Psoas muscle (tissue), 8 donors: Measurements from ENCODE around the gene MARCHF6. TPM values are rescaled to one million over a fixed set of nuclear protein-coding genes. Genes with fewer than 3 reads are reported as not detected.
"Not testable (repeated sequence)": the region's sequence is repeated elsewhere in the genome, so short reads cannot be mapped to it uniquely, and the experiment has no call there.

Experiments used
- ATAC-seq, 4 donors: fragments of 200-7000 bp; cut with Tn5 transposase; one replicate each; pipeline ENCODE4 v1.9.1; 2020; ENCODE audit warnings: moderate library complexity in 3 of 4, mild to moderate bottlenecking in 2 of 4
- DNase-seq, 2 donors: peaks; one replicate each; pipeline ENCODE4 v3.0.0-alpha.2; 2020
- H3K27ac ChIP-seq: fragments of 200-600 bp; one replicate; pipeline ENCODE4 v1.8.0; 2022
- H3K27me3 ChIP-seq, 3 donors: fragments of 200-600 bp in 1 of 3; one replicate each; pipeline versions ENCODE4 v1.6.1 to v1.8.0; 2013 to 2022; ENCODE audit warnings: low read length in 2 of 3, mild to moderate bottlenecking in 2 of 3, moderate library complexity in 1 of 3; ENCODE audit not compliant: insufficient read depth in 3 of 3
- H3K36me3 ChIP-seq, 2 donors: fragments of 200-600 bp in 1 of 2; one replicate each; pipeline versions ENCODE4 v1.6.1 to v1.8.0; 2013 to 2022; ENCODE audit warnings: low read depth in 1 of 2, mild to moderate bottlenecking in 1 of 2, moderate library complexity in 1 of 2; ENCODE audit not compliant: insufficient read depth in 1 of 2
- H3K4me1 ChIP-seq: fragments of 200-600 bp; one replicate; pipeline ENCODE4 v1.8.0; 2022
- H3K4me3 ChIP-seq: fragments of 200-600 bp; one replicate; pipeline ENCODE4 v1.8.0; 2022; ENCODE audit warnings: mild to moderate bottlenecking
- H3K9me3 ChIP-seq: fragments of 200-600 bp; one replicate; pipeline ENCODE4 v1.8.0; 2022
- WGBS, 3 donors: extraction: QIAGEN DNeasy Blood & Tissue Kit; methylation state at CpG; one replicate each; pipeline versions ENCODE4 v1.1.6 to v1.1.7; 2013; 5-methylcytosine and 5-hydroxymethylcytosine counted together
- intact Hi-C, 2 donors: fragments of 100-400 bp; cut with DNase I; formaldehyde crosslinking; loops; one replicate each; pipeline versions ENCODE4 v1.11.0 to v1.14.2; 2022
- polyA plus RNA-seq, 3 donors: library from polyadenylated mRNA; stranded (reverse); fragments of 200-250 nt; gene quantifications; one replicate each; pipeline ENCODE4 v1.2.3, GENCODE V29; 2013
- total RNA-seq, 4 donors: library from RNA; stranded (reverse); fragmentation: NEBNext Ultra II Directional in 2 of 4; extraction: Animal tissue kit (Norgen Biotek cat#: 25700) in 2 of 4; gene quantifications; one replicate each; pipeline versions ENCODE4 v1.2.1 to v1.2.4, GENCODE V29; 2021 to 2023
- TF ChIP-seq, protein P1 (sequence below): fragments of 200-600 bp; IDR thresholded peaks from one replicate; pipeline ENCODE4 v1.8.0; 2022; ENCODE audit warnings: antibody characterized with exemption
- donor health status: healthy with polysubstance abuse.
- donor health status: DM: no; HTN: no; CAD: no; lungs with moderate emphysema.
- donor health status: Bipolar disorder and iron deficiency.
- donor health status: healthy.
- donor health status: DM: yes; HTN: yes; CAD: no.
- donor health status: DM: no; HTN: no; CAD: no.
- donor health status: DM: no; HTN: no; CAD: no.
- donor health status: DM: yes; HTN: yes; CAD: no.

Gene MARCHF6
- total and polyA plus RNA-seq, 7 donors, result 36.6 to 250 (median 160) TPM

DNA sequence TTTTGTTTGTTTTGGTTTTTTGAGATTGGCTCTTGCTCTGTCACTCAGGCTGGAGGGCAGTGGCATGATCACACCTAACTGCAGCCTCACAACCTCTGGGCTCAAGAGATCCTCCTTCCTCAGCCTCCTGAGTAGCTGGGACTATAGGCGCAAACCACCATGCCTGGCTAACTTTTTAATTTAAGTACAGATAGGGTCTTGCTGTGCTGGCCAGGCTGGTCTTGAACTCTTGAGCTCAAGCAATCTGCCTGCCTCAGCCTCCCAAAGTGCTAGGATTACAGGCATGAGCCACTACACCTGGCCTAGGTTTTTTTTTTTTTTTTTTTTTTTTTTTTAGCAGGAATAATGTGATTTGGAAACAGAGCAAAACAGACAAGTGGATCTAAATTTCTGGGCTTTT, 37.6 kb downstream of the MARCHF6 start:
- Histone ChIP-seq H3K4me1 (peaks cover 13% of the 10 kb centered on the region), H3K27ac (no peak overlapping the region), H3K36me3 (peaks cover 16 to 98% of the 10 kb centered on the region in 2 donors), H3K4me3 (no peak overlapping the region), H3K9me3 (no peaks in the 10 kb centered on the region), H3K27me3 (no peaks in the 10 kb centered on the region)
- intact Hi-C loops, result no loop called here
- TF ChIP-seq, protein P1, sequence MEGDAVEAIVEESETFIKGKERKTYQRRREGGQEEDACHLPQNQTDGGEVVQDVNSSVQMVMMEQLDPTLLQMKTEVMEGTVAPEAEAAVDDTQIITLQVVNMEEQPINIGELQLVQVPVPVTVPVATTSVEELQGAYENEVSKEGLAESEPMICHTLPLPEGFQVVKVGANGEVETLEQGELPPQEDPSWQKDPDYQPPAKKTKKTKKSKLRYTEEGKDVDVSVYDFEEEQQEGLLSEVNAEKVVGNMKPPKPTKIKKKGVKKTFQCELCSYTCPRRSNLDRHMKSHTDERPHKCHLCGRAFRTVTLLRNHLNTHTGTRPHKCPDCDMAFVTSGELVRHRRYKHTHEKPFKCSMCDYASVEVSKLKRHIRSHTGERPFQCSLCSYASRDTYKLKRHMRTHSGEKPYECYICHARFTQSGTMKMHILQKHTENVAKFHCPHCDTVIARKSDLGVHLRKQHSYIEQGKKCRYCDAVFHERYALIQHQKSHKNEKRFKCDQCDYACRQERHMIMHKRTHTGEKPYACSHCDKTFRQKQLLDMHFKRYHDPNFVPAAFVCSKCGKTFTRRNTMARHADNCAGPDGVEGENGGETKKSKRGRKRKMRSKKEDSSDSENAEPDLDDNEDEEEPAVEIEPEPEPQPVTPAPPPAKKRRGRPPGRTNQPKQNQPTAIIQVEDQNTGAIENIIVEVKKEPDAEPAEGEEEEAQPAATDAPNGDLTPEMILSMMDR, result no peak
- DNase-seq (no peak), ATAC-seq (no peak)
- WGBS, 3 donors, result 90 to 100% (median 95%) methylated on average over 1 of the region's 1 CpG

DNA sequence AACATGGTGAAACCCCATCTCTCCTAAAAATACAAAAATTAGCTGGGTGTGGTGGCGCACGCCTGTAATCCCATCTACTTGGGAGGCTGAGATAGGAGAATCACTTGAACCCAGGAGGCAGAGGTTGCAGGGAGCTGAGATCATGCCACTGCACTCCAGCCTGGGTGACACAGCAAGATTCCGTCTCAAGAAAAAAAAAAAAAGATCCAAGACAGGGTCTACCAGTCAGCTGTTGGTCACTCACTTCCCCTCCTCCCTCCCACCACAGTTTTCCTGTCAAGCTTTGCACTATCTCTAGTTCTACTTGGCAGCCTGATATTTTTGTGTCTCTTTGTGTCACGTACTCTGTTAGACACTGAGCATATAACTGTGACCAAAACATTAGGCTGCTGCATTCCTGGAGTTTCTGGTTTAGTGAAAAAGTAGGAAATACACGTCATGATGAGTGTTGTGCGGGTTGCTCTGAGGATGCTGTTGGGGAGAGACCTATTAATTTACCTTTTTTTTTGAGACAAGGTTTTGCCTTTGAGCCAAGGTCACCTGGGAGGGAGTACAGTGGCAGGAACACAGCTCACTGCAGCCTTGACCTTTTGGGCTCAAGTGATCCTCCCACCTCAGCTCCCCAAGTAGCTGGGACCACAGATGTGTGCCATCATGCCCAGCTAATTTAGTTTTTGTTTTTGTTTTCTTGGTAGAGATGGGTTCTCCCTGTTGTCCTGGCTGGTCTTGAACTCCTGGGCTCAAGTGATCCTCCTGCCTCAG, 39.3 kb downstream of the MARCHF6 start:
- H3K4me1 ChIP-seq, ATAC-seq, H3K27ac ChIP-seq, H3K27me3 ChIP-seq, intact Hi-C loops, H3K9me3 ChIP-seq, DNase-seq, H3K4me3 ChIP-seq: not testable (repeated sequence)
- peaks cover 16 to 98% of the 10 kb centered on the region in 2 donors for H3K36me3 ChIP-seq
- 78 to 92% (median 85%) methylated on average over 6 of the region's 6 CpGs for WGBS, 3 donors

DNA sequence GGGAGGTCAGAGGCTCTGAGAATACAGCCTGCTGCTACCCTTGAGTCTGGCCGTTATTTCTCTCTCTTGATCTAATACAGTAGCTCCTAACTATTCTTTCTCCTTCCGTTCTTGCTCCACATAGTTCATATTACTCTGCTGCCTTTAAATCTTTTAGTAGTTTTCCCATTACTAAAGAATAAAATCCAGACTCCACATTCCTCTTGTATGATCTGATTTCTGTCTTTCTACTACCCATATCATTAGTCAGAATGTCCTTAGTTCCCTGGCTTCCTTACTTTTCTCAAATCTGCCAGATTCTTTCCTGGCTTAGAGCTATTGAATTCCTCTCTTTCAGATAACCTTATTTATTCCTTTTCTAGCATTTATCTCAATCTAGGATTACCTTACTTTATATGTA, 40.0 kb downstream of the MARCHF6 start:
- TF ChIP-seq, protein P1, result no peak
- H3K4me1 ChIP-seq, result peaks cover 2% of the 10 kb centered on the region
- DNase-seq (no peak), ATAC-seq (no peak)
- H3K27me3 ChIP-seq, result no peaks in the 10 kb centered on the region
- 75 to 83% (median 81%) methylated on average over 2 of the region's 2 CpGs for WGBS, 3 donors
- H3K36me3 ChIP-seq, result peaks cover 16 to 98% of the 10 kb centered on the region in 2 donors
- intact Hi-C loops, result no loop called here
- no peak overlapping the region for H3K4me3 ChIP-seq
- peak overlapping the region; percentile 6 for H3K27ac ChIP-seq
- H3K9me3 ChIP-seq, result no peaks in the 10 kb centered on the region

DNA sequence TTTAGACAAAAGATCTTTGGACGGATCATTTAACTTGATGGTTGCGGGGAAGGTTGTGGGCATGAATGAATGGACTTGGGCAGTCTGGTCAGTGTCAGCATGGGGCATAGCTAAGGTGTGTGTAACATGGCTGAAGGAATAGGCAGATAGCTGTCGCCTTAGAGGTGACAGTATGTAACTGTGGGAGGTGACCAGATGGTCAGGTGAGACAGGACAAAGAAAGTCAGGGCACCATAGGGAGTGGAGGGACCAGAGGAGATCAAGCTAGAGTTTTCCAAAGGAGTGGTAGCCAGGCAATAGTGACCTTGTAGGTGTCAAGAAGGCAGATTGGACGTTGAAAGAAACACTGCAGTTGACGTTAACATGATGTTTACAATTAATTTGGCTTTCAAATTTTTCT, 43.1 kb downstream of the MARCHF6 start:
- TF ChIP-seq, protein P1, result no peak
- H3K9me3 ChIP-seq, result no peaks in the 10 kb centered on the region
- peaks cover 15 to 86% of the 10 kb centered on the region in 2 donors for H3K36me3 ChIP-seq
- WGBS, 3 donors, result 76 to 78% (median 77%) methylated on average over 5 of the region's 5 CpGs
- H3K27me3 ChIP-seq, result no peaks in the 10 kb centered on the region
- peaks cover 24% of the 10 kb centered on the region for H3K4me1 ChIP-seq
- H3K27ac ChIP-seq, result peak overlapping the region; percentile 6
- no peak overlapping the region for H3K4me3 ChIP-seq
- peak in 1 of 4 donors; percentile 31 for ATAC-seq
- intact Hi-C loops, result loop anchor here (5.0 kb wide), 1 partner anchor 36 kb away; no protein-coding TSS in a partner anchor
- no peak for DNase-seq

DNA sequence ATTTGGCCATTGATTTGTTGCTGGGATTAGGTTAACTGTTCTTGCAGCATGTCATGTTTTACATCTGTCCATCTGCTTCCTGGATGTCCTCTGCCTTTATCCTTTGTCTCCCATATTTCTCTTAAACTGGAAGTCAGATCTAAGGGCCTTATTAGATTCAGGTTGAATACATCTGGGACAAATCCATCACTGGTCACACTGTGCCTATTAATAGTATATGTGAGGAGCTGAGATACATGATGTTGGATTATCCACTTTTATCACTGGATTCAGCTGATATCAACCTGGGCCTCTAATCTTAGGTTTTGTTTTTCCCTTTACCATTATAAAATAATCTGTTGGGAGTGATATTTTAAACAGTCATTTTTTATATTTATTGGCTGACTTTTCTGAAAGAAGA, 46.3 kb downstream of the MARCHF6 start:
- H3K4me1 ChIP-seq, result peaks cover 26% of the 10 kb centered on the region
- no peaks in the 10 kb centered on the region for H3K27me3 ChIP-seq
- no peaks in the 10 kb centered on the region for H3K9me3 ChIP-seq
- H3K4me3 ChIP-seq, result no peak overlapping the region
- no peak for DNase-seq
- intact Hi-C loops, result loop anchor here (5.0 kb wide), 1 partner anchor 32 kb away; no protein-coding TSS in a partner anchor
- TF ChIP-seq, protein P1, result no peak
- peak overlapping the region; percentile 73 for H3K27ac ChIP-seq
- ATAC-seq, result peak; percentile 61 to 78 (median 74)
- H3K36me3 ChIP-seq, result peaks cover 10 to 86% of the 10 kb centered on the region in 2 donors
